T-helper 22 cell (primary cell): ENCODE data around the gene HIVEP3.

Experiments used
- DNase-seq: peaks from one replicate; pipeline ENCODE4 v3.0.0-alpha.2; 2020; ENCODE audit warnings: low read depth

Gene HIVEP3

GRCh38 chr1:41730806-41731205, 187.9 kb downstream of the HIVEP3 start:
- DNase-seq: no peak

DNA sequence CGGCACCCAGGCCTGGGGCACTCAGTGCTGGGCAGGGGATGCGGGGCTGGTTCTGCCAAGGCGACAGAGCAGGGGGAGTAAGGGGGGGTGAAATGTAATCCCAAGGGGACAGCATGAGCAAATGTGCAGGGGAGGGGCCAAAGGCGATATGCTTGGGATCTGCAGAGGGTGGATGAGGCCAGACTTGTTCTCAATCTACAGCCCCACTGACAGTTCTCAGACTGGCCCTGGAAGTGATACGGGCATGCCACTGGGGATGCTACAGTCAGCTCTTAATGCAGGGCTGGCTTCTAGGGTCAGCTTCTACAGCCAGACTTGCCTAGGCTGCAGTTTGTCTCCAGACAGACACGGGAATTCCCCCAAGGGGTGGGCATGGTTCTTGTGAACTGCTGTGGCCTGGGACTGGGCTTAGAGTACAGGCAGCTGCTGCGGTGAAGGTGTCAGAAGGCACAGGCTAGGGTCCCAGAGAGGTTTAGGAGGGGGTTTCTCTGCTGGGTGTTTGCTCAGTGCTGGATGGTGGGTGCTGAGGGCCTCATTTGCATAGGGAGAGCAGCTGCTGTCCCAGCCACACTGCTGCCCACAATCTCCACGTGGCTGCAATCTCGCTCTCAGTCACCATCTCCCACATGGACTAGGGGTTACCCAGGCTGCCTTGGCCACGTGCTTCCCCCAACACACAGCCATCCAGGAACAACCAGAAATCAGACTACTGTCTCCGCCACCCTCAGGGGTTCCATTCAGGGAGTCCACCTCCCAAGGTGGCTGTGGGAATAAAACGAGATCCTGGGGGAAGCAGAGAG, 190.1 kb downstream of the HIVEP3 start:
- no peak for DNase-seq

DNA sequence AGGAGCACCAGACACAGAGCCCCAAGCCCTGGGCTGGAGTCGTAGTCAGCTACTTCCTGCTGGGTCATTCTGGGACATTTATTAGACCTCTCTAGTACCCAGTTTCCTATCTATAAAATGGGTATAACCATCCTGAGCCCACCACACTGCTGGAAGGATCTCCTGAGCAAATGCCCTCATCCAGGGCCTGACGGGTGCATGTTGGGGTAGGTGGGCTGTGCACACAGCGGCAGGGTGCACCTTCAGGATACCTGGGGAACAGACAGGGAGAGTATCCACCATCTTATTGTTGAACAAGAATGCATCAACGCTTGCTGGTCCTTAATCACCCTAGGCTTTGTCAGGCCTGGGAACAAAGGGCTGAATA, 191.0 kb downstream of the HIVEP3 start:
- no peak for DNase-seq

GRCh38 chr1:41726899-41727748, 191.6 kb downstream of the HIVEP3 start:
- DNase-seq: no peak

- DNase-seq: no peak
These were observed 192.4 kb downstream of the HIVEP3 start for GRCh38 chr1:41726292-41726691.

- no peak for DNase-seq
These were observed 193.8 kb downstream of the HIVEP3 start for GRCh38 chr1:41724926-41725325.

GRCh38 chr1:41724248-41724647, 194.5 kb downstream of the HIVEP3 start:
- DNase-seq: no peak

GRCh38 chr1:41723786-41724185, 194.9 kb downstream of the HIVEP3 start:
- DNase-seq: no peak

- DNase-seq: no peak
These were observed 196.5 kb downstream of the HIVEP3 start for GRCh38 chr1:41722184-41722583.

DNA sequence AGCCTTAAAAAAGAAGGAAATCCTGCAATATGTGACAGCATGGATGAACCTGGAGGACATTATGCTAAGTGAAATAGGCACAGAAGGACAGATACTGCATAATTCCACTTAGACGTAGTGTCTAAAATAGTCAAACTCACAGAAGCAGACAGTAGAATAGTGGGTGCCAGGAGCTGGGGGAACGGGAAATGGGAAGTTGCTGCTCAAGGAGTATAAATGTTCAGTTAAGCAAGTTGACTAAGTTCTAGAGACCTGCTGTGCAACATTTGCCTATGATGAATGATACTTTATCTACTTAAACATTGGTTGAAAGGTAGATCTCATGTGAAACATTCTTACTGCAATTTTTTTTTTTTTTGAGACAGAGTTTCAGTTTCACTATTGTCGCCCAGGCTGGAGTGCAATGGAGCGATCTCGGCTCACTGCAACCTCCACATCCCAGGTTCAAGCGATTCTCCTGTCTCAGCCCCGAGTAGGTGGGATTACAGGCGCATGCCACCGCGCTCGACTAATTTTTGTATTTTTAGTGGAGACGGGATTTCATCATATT, 197.8 kb downstream of the HIVEP3 start:
- no peak for DNase-seq

GRCh38 chr1:41719590-41719989, 199.1 kb downstream of the HIVEP3 start:
- DNase-seq: no peak

GRCh38 chr1:41719128-41719527, 199.6 kb downstream of the HIVEP3 start:
- no peak for DNase-seq

DNA sequence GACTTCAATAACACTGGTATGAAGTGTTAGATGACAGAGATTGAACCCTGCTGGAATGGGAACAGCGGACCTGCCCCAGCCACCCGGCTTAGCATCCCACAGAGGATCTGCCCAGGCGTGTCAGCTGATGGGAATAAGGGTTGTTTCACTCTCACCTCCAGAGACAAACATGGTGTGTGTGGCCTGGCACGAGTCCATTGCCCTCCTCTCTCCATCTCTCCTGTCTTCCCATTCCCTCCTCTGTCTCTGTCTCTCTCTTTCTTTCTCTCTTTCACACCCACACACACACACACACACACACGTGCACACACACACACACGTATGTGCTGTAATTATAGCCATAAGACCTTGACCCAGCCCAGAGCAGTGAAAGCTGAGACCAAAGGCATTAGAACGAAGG, 200.2 kb downstream of the HIVEP3 start:
- no peak for DNase-seq

GRCh38 chr1:41716188-41717130, 202.3 kb downstream of the HIVEP3 start:
- no peak for DNase-seq

DNA sequence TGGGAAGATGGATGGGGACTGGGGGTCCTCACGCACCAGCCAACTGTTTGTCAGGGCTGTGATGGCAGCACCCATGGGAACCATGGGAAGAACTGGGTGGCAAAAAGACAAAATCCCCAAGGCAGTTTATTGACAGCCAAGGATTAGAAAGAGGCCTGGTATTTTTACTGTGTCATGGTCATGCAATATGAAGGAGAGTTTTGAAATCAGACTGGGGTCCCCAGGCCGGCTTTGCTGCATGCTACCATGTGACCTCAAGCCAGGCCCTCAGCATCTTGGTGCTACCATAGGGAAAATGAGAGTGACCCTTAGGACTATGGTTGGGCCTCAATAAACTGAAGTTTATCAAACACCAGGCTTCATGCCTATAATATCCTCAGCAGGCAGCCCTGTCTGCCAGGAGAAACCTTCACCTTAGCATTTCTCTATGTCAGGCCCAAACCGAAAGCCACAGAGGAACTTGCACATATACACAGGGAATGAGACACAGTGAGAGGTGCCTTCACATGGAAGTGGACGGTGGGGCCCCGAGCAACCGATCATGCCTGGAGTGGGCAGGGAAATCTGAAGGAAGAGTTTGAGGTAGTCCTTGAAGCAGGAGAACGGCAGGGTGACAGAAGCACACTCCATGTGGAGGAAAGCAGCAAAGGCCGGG, 203.2 kb downstream of the HIVEP3 start:
- DNase-seq: no peak

GRCh38 chr1:41714638-41715389, 203.9 kb downstream of the HIVEP3 start:
- DNase-seq: no peak

DNA sequence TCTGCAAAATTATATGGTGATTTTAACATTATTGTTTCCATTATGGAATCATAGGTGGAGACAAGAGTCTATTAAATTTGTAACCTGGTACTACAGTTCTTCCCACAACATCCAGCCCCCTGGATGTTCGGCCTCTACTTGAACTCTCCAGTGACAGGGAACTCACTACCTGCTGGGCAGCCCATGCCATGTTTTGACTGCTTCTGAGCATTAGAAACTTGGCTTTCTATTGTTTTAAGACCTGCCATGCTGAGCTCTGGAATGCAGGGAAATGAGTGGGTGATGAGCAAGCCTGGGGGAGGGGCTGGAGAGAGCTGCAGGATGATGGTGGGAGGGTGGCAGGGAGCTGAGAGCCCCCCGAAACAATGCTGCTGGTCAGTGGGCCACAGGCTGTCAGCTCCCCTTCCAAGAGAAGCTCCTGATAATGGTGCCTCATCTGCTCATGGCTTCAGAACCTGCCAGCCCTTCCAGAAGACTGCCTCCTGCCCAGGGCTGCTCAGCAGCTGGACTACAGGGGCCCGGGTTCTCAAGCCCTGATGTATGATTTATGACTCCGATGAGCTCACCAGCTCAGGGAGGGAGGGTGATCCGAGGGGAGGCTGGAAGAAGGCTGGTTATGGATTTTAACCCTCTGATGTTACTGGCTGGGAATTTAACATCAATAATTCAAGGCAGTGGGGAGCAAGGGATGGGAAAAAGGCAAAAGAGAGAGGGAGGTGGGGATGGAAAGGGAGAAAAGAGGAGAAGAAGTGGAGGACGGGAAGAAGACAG, 205.0 kb downstream of the HIVEP3 start:
- DNase-seq: no peak

- DNase-seq: no peak
These were observed 205.6 kb downstream of the HIVEP3 start for GRCh38 chr1:41713141-41713540.

DNA sequence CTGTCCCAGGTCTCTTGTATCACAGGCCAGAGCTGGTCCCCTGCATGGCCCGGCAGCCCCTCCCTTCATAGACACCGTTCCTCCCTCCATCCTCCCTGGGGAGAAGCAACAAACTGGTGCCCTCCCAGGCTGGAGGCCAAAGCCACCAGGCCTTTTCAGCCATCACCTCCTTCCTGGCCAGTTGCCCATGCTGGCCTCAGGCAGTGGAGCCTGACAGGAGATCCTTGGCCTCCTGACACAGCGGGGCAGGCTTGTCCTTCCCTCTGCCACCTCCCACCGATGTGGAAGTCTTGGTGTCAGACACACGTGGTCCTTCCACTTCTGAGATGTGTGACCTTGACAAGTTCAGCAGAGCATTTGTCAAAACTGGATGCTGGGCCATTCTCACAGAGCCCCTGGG, 206.0 kb downstream of the HIVEP3 start:
- DNase-seq: no peak

GRCh38 chr1:41712081-41712480, 206.6 kb downstream of the HIVEP3 start:
- DNase-seq: no peak
